HG03095 (cell line): ENCODE data around the gene PSAPL1.

Source experiments
- ATAC-seq: cut with Tn5 transposase; IDR thresholded peaks from one replicate; pipeline ENCODE4 v1.9.1; 2021; ENCODE audit warnings: moderate library complexity; ENCODE audit not compliant: unreplicated experiment

Gene PSAPL1

DNA sequence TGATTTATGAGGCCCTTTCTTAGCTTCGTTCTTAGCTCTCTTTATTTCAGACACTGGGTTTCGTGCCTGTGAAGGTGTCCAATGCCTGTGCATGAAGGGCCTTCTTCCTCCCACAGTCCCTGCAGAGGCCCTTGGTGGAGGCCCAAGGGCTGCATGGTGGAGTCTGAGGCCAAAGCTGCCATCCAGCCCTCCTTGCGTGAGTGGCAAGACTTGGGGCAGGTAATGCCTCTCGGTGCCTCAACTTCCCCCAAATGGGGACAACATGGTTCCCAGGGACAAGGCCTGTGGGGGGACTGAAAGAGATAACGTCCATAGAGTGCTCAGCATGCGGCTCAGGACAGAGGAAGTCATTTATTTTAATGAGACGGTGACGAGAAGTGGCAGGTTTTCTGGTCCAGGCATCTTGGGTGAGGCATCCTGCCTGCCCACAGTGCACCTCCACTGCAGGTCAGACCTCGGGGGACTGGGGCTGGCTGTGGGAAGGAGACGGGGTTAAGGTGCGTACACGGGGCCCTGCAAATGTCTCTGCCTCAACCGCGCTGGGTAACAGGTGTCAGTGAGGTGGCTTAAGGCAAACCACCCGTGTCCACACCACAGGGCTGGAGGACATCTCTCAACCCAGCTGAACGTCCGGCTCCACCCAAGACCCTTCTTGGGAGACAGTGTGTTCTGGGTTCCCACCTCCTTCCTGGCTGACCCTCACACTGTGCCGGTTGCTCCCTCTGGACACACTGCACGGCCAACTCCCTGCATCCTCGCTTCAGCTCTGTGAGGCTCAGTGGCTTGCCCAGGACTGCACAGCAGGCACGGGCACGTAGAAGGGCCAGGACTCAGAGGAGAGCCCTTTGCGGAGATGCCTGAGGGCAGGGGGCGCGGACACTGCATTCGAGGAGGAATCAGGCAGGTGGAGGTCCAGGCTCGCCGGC, 50.5 kb downstream of the PSAPL1 start:
- ATAC-seq, result no peak

GRCh38 chr4:7383266-7383665, 51.5 kb downstream of the PSAPL1 start:
- ATAC-seq, result no peak

DNA sequence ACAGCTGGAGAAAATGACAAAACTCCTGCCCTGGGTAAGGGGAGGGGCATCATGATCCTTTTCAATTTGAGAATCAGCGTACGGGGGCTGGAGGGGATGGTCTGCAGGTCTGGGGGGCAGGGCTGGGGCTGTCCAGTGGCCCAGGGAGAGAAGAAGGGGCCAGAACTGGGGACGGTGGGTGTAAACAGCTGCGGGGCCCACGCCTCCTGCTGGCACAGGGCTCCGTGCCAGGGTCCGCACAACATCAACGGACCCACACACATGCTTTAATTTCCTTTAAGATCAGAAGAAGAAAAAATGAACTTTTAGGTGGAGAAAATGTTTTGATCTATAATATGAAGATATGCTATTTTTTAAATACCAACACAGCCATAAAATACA, 52.1 kb downstream of the PSAPL1 start:
- no peak for ATAC-seq

DNA sequence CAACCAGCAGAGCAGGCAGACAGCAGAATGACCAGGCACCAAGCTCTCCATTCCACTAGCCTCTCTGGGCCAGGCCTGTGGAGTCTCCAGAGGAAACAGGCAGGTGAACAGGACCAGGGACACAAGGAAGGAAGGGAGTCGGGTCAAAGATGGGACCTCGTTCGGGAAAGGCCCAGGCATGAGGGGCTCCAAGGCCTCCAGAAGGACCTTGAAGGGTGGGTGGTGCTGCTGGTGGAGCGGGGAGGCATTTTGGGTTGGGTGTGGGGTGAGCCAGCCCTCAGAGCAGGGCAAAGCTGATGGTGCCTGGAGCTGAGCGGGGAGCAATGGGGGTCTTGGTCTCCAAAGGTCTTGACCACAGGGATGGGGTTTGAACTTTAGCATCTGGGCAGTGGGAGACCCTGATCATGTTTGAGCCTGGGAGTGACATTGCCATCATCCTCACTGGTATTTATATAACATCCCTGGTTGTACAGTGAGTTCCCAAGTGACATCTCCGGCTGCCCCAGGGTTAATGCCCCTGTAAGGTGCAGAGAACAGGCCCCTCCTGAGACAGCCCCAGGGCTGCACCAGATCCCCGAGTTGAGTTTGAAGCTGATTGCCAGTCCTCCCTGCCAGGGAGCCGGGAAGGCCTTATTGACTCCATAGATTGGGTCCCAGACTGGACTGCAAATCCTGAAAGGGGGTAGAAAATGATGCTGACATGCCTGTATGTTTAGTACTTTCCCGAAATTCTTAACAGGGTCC, 52.7 kb downstream of the PSAPL1 start:
- ATAC-seq, result no peak

DNA sequence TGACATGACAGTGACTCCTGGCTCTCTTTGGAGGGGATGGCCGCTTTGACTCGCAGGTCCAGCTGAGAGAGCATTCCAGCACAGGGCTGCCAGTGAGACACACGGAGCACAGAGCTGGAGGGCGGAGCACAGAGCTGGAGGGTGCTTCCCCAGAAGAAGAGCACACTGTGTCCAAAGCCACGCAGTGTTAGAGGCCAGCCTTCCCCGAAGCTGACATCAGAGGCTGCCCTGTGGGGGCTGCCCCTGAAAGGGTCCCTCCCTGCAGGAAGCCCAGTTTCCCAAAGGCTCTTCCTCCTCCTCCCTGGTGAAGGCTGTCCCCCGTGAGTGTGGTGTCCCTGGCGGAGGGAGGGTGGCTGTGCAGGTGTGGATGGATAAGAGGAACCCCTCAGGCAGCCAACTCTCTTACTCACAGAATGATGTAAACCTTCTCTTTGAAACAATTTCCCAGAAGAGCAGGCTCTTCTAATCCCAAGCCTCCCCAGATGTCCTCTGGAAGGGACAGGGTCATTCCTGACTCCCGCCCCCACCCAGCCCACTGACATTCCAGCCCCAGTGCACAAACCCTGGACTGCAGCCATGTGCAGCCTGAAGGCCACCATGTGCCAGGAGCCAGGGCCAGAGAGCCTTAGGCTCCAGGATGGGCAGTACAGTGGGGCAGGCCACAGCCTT, 53.4 kb downstream of the PSAPL1 start:
- no peak for ATAC-seq
